A549 (cell line): ENCODE results near the gene TRPV2. TPM values are rescaled to one million over a fixed set of nuclear protein-coding genes. Genes with fewer than 3 reads are reported as not detected.

Experiments used
- ATAC-seq, 2 experiments: fragments of 200-7000 bp in 1 of 2; fragments of >200 bp in 1 of 2; cut with Nextera tagmentation in 1 of 2; cut with Tn5 transposase in 1 of 2; 3 replicates each; pipeline versions ENCODE4 v1.8.0 to v1.9.1; 2018 to 2020; ENCODE audit warnings: mild to moderate bottlenecking in 1 of 2, moderate library complexity in 1 of 2
- CTCF ChIA-PET: fragments of 300-600 bp; sonication (Branson Sonifier 250); formaldehyde crosslinking; extraction: SDS; loops from one replicate; lab custom pipeline; 2021; ENCODE audit warnings: antibody characterized with exemption, inconsistent platforms; lab: Yijun Ruan, JAX
- POLR2A ChIA-PET: fragments of 350-600 bp; formaldehyde crosslinking; extraction: SDS; loops from one replicate; lab custom pipeline; 2021; ENCODE audit warnings: antibody characterized with exemption, inconsistent platforms; lab: Yijun Ruan, JAX
- DNase-seq, 2 experiments: peaks; one replicate each; pipeline versions ENCODE4 v3.0.0 to v3.0.0-alpha.2; 2011 to 2016; ENCODE audit warnings: low read depth in 1 of 2, low spot score in 1 of 2
- FAIRE-seq: peaks from 2 replicates; lab custom pipeline; 2011; peaks lifted over from hg19 to GRCh38; lab: Jason Lieb, UNC
- H3K27ac ChIP-seq, 2 experiments: fragments of >200 bp; sonication (Bioruptor Twin); formaldehyde crosslinking; 3 replicates each; pipeline ENCODE4 v1.5.1; 2016 to 2017
- H3K4me1 ChIP-seq: fragments of >200 bp; sonication (Bioruptor Twin); formaldehyde crosslinking; 3 replicates; pipeline ENCODE4 v1.6.1; 2016
- H3K4me2 ChIP-seq: fragments of >200 bp; sonication (Bioruptor Twin); formaldehyde crosslinking; 3 replicates; pipeline ENCODE4 v1.6.1; 2016
- H3K4me3 ChIP-seq: fragments of >200 bp; sonication (Bioruptor Twin); formaldehyde crosslinking; 3 replicates; pipeline ENCODE4 v1.5.1; 2016
- H3K9me3 ChIP-seq: fragments of >200 bp; sonication (Bioruptor Twin); formaldehyde crosslinking; 3 replicates; pipeline ENCODE4 v1.6.1; 2016
- ATOH8 ChIP-seq: fragments of 250-450 bp; sonication (Bioruptor Pico); IDR thresholded peaks from 2 replicates; pipeline ENCODE4 v1.5.0; 2020; ENCODE audit warnings: low read depth, mild to moderate bottlenecking, moderate library complexity
- BCL3 ChIP-seq: fragments of >200 bp; sonication (Bioruptor Twin); formaldehyde crosslinking; IDR thresholded peaks from 3 replicates; pipeline ENCODE4 v1.6.1; 2016
- BHLHE40 ChIP-seq: IDR thresholded peaks from 2 replicates; pipeline ENCODE4 v1.6.1; 2012; ENCODE audit warnings: low read depth, low read length, inconsistent platforms
- CBX2 ChIP-seq: fragments of 200-600 bp; sonication (generic); IDR thresholded peaks from 2 replicates; pipeline ENCODE4 v1.6.1; 2016; ENCODE audit warnings: low read depth, mild to moderate bottlenecking, borderline replicate concordance
- CBX8 ChIP-seq: fragments of 200-600 bp; sonication (generic); IDR thresholded peaks from 2 replicates; pipeline ENCODE4 v1.6.1; 2016
- CHD4 ChIP-seq: fragments of 200-600 bp; sonication (generic); IDR thresholded peaks from 2 replicates; pipeline ENCODE4 v1.6.1; 2016; ENCODE audit warnings: antibody characterized with exemption, mild to moderate bottlenecking, borderline replicate concordance
- CTCF ChIP-seq: fragments of >200 bp; sonication (Bioruptor Twin); formaldehyde crosslinking; IDR thresholded peaks from 3 replicates; pipeline ENCODE4 v1.5.1; 2016
- ELK1 ChIP-seq: fragments of 150-350 bp; IDR thresholded peaks from 2 replicates; pipeline ENCODE4 v1.6.1; 2014; ENCODE audit warnings: low read depth, mild to moderate bottlenecking, low read length
- EP300 ChIP-seq, 2 experiments: fragments of >200 bp; sonication (Bioruptor Twin); formaldehyde crosslinking; IDR thresholded peaks; 2 replicates in 1 of 2; 3 replicates in 1 of 2; pipeline ENCODE4 v1.6.1; 2016 to 2017
- ESRRA ChIP-seq: fragments of 150-350 bp; IDR thresholded peaks from 2 replicates; pipeline ENCODE4 v1.6.1; 2014; ENCODE audit warnings: mild to moderate bottlenecking, low read length, borderline replicate concordance
- HDAC2 ChIP-seq: fragments of 200-600 bp; sonication (generic); IDR thresholded peaks from 2 replicates; pipeline ENCODE4 v1.6.1; 2016
- HOXA7 ChIP-seq: fragments of 250-450 bp; sonication (Bioruptor Pico); IDR thresholded peaks from 2 replicates; pipeline ENCODE4 v1.5.0; 2020; ENCODE audit warnings: mild to moderate bottlenecking, moderate library complexity
- HOXB5 ChIP-seq: fragments of 250-450 bp; sonication (Bioruptor Pico); IDR thresholded peaks from 2 replicates; pipeline ENCODE4 v1.5.0; 2020; ENCODE audit warnings: mild to moderate bottlenecking, moderate library complexity
- KDM1A ChIP-seq: fragments of 200-600 bp; sonication (generic); IDR thresholded peaks from 2 replicates; pipeline ENCODE4 v1.6.1; 2016; ENCODE audit warnings: low read depth, mild to moderate bottlenecking
- KDM5A ChIP-seq: fragments of 200-600 bp; sonication (generic); IDR thresholded peaks from 2 replicates; pipeline ENCODE4 v1.6.1; 2016; ENCODE audit warnings: antibody characterized with exemption, mild to moderate bottlenecking
- MAX ChIP-seq: IDR thresholded peaks from 2 replicates; pipeline ENCODE4 v1.6.1; 2012
- NPAS2 ChIP-seq: fragments of 250-450 bp; sonication (Bioruptor Pico); IDR thresholded peaks from 2 replicates; pipeline ENCODE4 v1.8.0; 2022; ENCODE audit warnings: mild to moderate bottlenecking, moderate library complexity, borderline replicate concordance
- NR3C1 ChIP-seq: fragments of >200 bp; sonication (Bioruptor Twin); formaldehyde crosslinking; IDR thresholded peaks from 3 replicates; pipeline ENCODE4 v1.6.1; 2017
- PBX3 ChIP-seq: IDR thresholded peaks from 2 replicates; pipeline ENCODE4 v1.6.1; 2012
- PHF8 ChIP-seq: fragments of 200-600 bp; sonication (generic); IDR thresholded peaks from 2 replicates; pipeline ENCODE4 v1.6.1; 2016; ENCODE audit warnings: low read depth, mild to moderate bottlenecking, antibody characterized with exemption, moderate library complexity, borderline replicate concordance
- POLR2A ChIP-seq: IDR thresholded peaks from 2 replicates; pipeline ENCODE4 v1.6.1; 2012; ENCODE audit warnings: mild to moderate bottlenecking, low read length
- POLR2AphosphoS2 ChIP-seq: conservative IDR thresholded peaks from 2 replicates; pipeline ENCODE4 v1.6.1; 2012; ENCODE audit warnings: low read length, improper control_type of control experiment, inconsistent platforms
- RARB ChIP-seq: fragments of 250-450 bp; sonication (Bioruptor Pico); IDR thresholded peaks from 2 replicates; pipeline ENCODE4 v1.8.0; 2021; ENCODE audit warnings: mild to moderate bottlenecking, moderate library complexity
- SMC3 ChIP-seq: fragments of >200 bp; sonication (Bioruptor Twin); formaldehyde crosslinking; IDR thresholded peaks from 3 replicates; pipeline ENCODE4 v1.6.1; 2018; ENCODE audit warnings: inconsistent platforms
- TP53 ChIP-seq: fragments of 250-450 bp; sonication (Bioruptor Pico); IDR thresholded peaks from 2 replicates; pipeline ENCODE4 v1.5.0; 2021; ENCODE audit warnings: mild to moderate bottlenecking, moderate library complexity
- ZFP36 ChIP-seq: fragments of 450-650 bp; IDR thresholded peaks from 2 replicates; pipeline ENCODE4 v1.6.1; 2014; ENCODE audit warnings: borderline replicate concordance; ENCODE audit not compliant: partially characterized antibody
- ZNF302 ChIP-seq: fragments of 250-450 bp; sonication (Bioruptor Pico); IDR thresholded peaks from 2 replicates; pipeline ENCODE4 v1.9.0; 2021; ENCODE audit warnings: inconsistent platforms, mild to moderate bottlenecking, moderate library complexity
- WGBS: methylation state at CpG from one replicate; pipeline ENCODE4 v1.1.6; 2017; ENCODE audit errors: missing lambda C conversion rate; 5-methylcytosine and 5-hydroxymethylcytosine counted together
- polyA plus RNA-seq, 4 experiments: library from polyadenylated mRNA; depleted of rRNA in 3 of 4; stranded (reverse); fragments of >200 nt; fragmentation: RNase III in 1 of 4; extraction: RNeasy Plus Mini Kit Qiagen cat#74134 plus additional on column Dnase treatment in 1 of 4; gene quantifications; 2 replicates in 3 of 4; 3 replicates in 1 of 4; pipeline ENCODE4 v1.2.3, GENCODE V29; 2011 to 2017

Gene TRPV2
- polyA plus RNA-seq, 2 of the 4 experiments (the other 2 are of a cell fraction): 0.31 to 0.61 TPM

GRCh38 chr17:16444258-16444886 lies 29.0 kb downstream of the TRPV2 start (continued):
- TF ChIP-seq BHLHE40 (no peak), NPAS2 (CRISPR knock-in tag) (no peak), PHF8 (no peak), EP300 (IDR thresholded peaks at IDR 0.05) (no peak), KDM1A (no peak), ZNF302 (no peak), CBX8 (no peak), ESRRA (no peak), ATOH8 (CRISPR knock-in tag) (no peak), BCL3 (peak; percentile 17; the same call in 1 of the 3 replicates), CBX2 (no peak), SMC3 (no peak), CHD4 (no peak), PBX3 (0 out of 2 replicates have a peak, but pooled peaks have one; percentile 3), CTCF (no peak), NR3C1 (no peak), TP53 (peak; percentile 50), KDM5A (no peak), HOXB5 (CRISPR knock-in tag) (no peak), POLR2A (no peak), RARB (CRISPR knock-in tag) (no peak; the same call in 1 of the 2 replicates), ELK1 (no peak), HDAC2 (no peak)

GRCh38 chr17:16446338-16446983 lies 31.1 kb downstream of the TRPV2 start:
- DNase-seq (peak in 1 of 2 experiments; percentile 44), ATAC-seq (peak; percentile 4 to 11)
- CTCF ChIA-PET: interaction anchor here (0.7 to 29.8 kb wide), 5 partner anchors 19 to 83 kb away, joined by 3 to 589 read pairs (median 4); no protein-coding TSS in a partner anchor

More at GRCh38 chr17:16446338-16446983, 31.1 kb downstream of the TRPV2 start:
- H3K9me3 ChIP-seq: no peaks in the 10 kb centered on the region
- H3K27ac ChIP-seq: peak overlapping the region in 1 of 2 experiments; percentile 2; a peak in 1 of 6 replicates
- H3K4me2 ChIP-seq: no peak overlapping the region
- 86% methylated on average over 12 of the region's 12 CpGs for WGBS
- POLR2A ChIA-PET: interaction anchor here (0.8 kb wide), 1 partner anchor 438 kb away, joined by 5 read pairs; no protein-coding TSS in a partner anchor
- H3K4me1 ChIP-seq: peaks cover 39% of the 10 kb centered on the region
- no peak overlapping the region for H3K4me3 ChIP-seq
- no peak for FAIRE-seq
- peak; percentile 38; the same call in 1 of the 2 replicates for TF ChIP-seq HOXA7
- TF ChIP-seq POLR2AphosphoS2: no peak; the same call in none of the 2 replicates
- TF ChIP-seq POLR2A: no peak
- no peak for TF ChIP-seq ESRRA
- no peak for TF ChIP-seq ZFP36
- peak; percentile 20; the same call in 1 of the 2 replicates for TF ChIP-seq MAX
- 0 out of 2 replicates have a peak, but pooled peaks have one; percentile 14 for TF ChIP-seq PBX3
